ENCODE measurements around the gene ISCA1.

Gene ISCA1

DNA sequence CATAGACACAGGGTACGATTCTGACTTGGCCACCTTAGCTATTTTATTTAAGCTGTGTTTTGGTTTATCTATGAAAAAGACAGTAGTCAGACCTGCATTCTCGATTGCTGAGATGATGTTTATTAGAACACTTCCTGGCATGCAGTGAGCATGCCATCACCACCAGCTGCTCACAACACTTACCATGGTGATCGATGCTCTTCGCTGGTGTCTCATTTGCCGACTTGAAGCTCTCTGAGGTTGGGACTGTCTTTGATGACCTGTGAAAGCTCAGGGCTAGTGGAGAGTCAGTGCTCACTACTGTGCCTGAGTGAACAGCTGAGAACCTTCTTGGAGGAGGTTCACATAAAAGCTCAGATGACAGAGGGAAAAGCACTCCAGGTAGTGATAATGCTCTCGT is 18.5 kb downstream of the ISCA1 start:
- Histone ChIP-seq H3K27ac (replicated peaks) (no peak overlapping the region), H3K4me3 (replicated peaks; ENCODE audit: insufficient read depth, low read length) (no peak overlapping the region), H3K27me3 (ENCODE audit: insufficient read depth, poor library complexity, severe bottlenecking) (no peaks in the 10 kb centered on the region)
- TF ChIP-seq SPI1 (IDR thresholded peaks at IDR 0.05; ENCODE audit: borderline replicate concordance, low read depth) = no peak
- TF ChIP-seq GABPA (IDR thresholded peaks at IDR 0.05; ENCODE audit: low read depth) = no peak
- TF ChIP-seq, protein P1, sequence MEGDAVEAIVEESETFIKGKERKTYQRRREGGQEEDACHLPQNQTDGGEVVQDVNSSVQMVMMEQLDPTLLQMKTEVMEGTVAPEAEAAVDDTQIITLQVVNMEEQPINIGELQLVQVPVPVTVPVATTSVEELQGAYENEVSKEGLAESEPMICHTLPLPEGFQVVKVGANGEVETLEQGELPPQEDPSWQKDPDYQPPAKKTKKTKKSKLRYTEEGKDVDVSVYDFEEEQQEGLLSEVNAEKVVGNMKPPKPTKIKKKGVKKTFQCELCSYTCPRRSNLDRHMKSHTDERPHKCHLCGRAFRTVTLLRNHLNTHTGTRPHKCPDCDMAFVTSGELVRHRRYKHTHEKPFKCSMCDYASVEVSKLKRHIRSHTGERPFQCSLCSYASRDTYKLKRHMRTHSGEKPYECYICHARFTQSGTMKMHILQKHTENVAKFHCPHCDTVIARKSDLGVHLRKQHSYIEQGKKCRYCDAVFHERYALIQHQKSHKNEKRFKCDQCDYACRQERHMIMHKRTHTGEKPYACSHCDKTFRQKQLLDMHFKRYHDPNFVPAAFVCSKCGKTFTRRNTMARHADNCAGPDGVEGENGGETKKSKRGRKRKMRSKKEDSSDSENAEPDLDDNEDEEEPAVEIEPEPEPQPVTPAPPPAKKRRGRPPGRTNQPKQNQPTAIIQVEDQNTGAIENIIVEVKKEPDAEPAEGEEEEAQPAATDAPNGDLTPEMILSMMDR (IDR thresholded peaks at IDR 0.05; ENCODE audit: insufficient read depth, low read length) = no peak
- TF ChIP-seq, protein P2, sequence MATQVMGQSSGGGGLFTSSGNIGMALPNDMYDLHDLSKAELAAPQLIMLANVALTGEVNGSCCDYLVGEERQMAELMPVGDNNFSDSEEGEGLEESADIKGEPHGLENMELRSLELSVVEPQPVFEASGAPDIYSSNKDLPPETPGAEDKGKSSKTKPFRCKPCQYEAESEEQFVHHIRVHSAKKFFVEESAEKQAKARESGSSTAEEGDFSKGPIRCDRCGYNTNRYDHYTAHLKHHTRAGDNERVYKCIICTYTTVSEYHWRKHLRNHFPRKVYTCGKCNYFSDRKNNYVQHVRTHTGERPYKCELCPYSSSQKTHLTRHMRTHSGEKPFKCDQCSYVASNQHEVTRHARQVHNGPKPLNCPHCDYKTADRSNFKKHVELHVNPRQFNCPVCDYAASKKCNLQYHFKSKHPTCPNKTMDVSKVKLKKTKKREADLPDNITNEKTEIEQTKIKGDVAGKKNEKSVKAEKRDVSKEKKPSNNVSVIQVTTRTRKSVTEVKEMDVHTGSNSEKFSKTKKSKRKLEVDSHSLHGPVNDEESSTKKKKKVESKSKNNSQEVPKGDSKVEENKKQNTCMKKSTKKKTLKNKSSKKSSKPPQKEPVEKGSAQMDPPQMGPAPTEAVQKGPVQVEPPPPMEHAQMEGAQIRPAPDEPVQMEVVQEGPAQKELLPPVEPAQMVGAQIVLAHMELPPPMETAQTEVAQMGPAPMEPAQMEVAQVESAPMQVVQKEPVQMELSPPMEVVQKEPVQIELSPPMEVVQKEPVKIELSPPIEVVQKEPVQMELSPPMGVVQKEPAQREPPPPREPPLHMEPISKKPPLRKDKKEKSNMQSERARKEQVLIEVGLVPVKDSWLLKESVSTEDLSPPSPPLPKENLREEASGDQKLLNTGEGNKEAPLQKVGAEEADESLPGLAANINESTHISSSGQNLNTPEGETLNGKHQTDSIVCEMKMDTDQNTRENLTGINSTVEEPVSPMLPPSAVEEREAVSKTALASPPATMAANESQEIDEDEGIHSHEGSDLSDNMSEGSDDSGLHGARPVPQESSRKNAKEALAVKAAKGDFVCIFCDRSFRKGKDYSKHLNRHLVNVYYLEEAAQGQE (IDR thresholded peaks at IDR 0.05; ENCODE audit: insufficient replicate concordance, low read depth) = no peak
- TF ChIP-seq POLR2AphosphoS5 (IDR thresholded peaks at IDR 0.05; ENCODE audit: low read depth) = no peak
- no peak for DNase-seq (ENCODE audit: low read depth in 1 of 2, low spot score in 1 of 2)

- TF ChIP-seq GABPA (IDR thresholded peaks at IDR 0.05; ENCODE audit: low read depth) = no peak
- TF ChIP-seq POLR2AphosphoS5 (IDR thresholded peaks at IDR 0.05; ENCODE audit: low read depth) = no peak
- TF ChIP-seq, protein P2 (IDR thresholded peaks at IDR 0.05; ENCODE audit: insufficient replicate concordance, low read depth) = no peak
- TF ChIP-seq SPI1 (IDR thresholded peaks at IDR 0.05; ENCODE audit: borderline replicate concordance, low read depth) = no peak
- TF ChIP-seq, protein P1 (IDR thresholded peaks at IDR 0.05; ENCODE audit: insufficient read depth, low read length) = no peak
- Histone ChIP-seq H3K4me3 (replicated peaks; ENCODE audit: insufficient read depth, low read length) (no peak overlapping the region), H3K27ac (replicated peaks) (no peak overlapping the region), H3K27me3 (ENCODE audit: insufficient read depth, poor library complexity, severe bottlenecking) (no peaks in the 10 kb centered on the region)
- DNase-seq (ENCODE audit: low read depth in 1 of 2, low spot score in 1 of 2) = no peak
Measured at GRCh38 chr9:86262492-86262891, 19.8 kb downstream of the ISCA1 start.

DNA sequence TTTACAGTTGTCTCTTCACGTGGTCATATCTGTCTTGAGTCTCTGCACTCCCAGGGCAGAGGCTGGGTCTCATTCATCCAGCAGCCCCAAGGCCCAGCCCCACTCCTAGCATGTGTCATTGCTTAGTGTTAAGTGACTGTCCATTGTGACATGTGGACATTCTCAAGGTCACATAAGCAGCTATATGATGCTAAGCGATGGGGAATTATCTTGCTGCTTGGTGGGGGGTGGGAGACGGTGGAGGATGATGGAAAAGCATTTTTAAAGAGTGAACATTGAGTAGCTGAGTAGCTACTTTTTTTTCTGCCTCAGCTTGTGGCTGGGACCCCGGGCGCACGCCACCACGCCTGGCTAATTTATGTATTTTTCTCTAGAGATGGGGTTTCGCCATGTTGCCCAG is 22.8 kb downstream of the ISCA1 start, which contains the start of gene C9orf153:
Gene C9orf153, minus strand, starts transcription at position 101 of the 400 bp plus-strand sequence. CDS start 30,054 bp downstream, outside the sequence.
- TF ChIP-seq, protein P2 (IDR thresholded peaks at IDR 0.05; ENCODE audit: insufficient replicate concordance, low read depth) = no peak
- TF ChIP-seq, protein P1 (IDR thresholded peaks at IDR 0.05; ENCODE audit: insufficient read depth, low read length) = no peak
- TF ChIP-seq SPI1 (IDR thresholded peaks at IDR 0.05; ENCODE audit: borderline replicate concordance, low read depth) (no peak), POLR2AphosphoS5 (IDR thresholded peaks at IDR 0.05; ENCODE audit: low read depth) (no peak), GABPA (IDR thresholded peaks at IDR 0.05; ENCODE audit: low read depth) (no peak)

More for the DNA sequence above, 22.8 kb downstream of the ISCA1 start, which contains the start of gene C9orf153:
- Histone ChIP-seq H3K27me3 (ENCODE audit: insufficient read depth, poor library complexity, severe bottlenecking) (no peaks in the 10 kb centered on the region), H3K27ac (replicated peaks) (no peak within 1 kb of the TSS), H3K4me3 (replicated peaks; ENCODE audit: insufficient read depth, low read length) (no peak within 1 kb of the TSS)
- DNase-seq (ENCODE audit: low read depth in 1 of 2, low spot score in 1 of 2) = no peak
